PC-9 (cell line): ENCODE measurements around the gene SPEF1.

Source experiments
- CTCF ChIP-seq: fragments of 200-600 bp; sonication (generic); conservative IDR thresholded peaks from 2 replicates; pipeline ENCODE4 v1.6.1; 2017; ENCODE audit warnings: mixed run types, antibody characterized with exemption, mild to moderate bottlenecking, moderate library complexity
- EZH2 ChIP-seq: fragments of 200-600 bp; sonication (generic); IDR thresholded peaks from 2 replicates; pipeline ENCODE4 v1.8.0; 2017; ENCODE audit warnings: antibody characterized with exemption, low read depth

DNA sequence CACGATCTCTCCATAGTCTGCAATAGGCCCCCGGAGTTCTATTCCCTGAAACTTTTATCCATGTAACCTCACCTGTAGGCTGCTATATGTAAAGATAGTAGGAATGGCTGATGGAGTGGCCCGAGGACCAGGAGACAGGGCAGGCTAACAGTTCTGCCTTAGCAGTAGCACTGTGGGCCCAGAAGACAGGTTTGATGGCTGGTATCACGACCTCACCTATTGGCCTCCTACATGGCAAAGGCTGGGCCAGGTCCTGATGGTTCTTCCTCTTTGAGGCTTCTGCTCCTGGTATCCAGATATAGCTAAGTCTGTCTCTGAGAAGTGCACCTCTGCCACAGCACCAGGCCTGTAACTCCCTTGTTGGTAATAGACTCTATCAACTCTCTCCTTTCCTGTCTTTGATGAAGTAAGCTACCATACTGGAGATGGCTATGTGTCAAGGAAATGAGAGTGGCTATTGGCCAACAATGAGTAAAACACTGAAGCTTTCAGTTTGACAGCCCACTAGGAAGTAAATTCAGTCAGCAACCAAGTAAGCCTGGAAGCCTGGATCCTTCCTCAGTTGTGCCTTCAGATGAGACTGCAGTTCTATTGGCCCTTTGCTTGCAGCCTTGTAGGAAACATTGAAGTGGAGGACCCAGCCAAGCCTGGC is 5.7 kb downstream of the SPEF1 start:
- no peak for TF ChIP-seq CTCF
- TF ChIP-seq EZH2, result no peak
